Left colon (tissue), 2 donors: ENCODE measurements around the gene SYT1. TPM values are rescaled to one million over a fixed set of nuclear protein-coding genes. Genes with fewer than 3 reads are reported as not detected.
"Not testable (repeated sequence)": the region's sequence is repeated elsewhere in the genome, so short reads cannot be mapped to it uniquely, and the experiment has no call there.

Source experiments
- ATAC-seq: fragments of 200-7000 bp; cut with Tn5 transposase; one replicate; pipeline ENCODE4 v1.9.1; 2020; ENCODE audit warnings: mild to moderate bottlenecking, moderate library complexity
- DNase-seq, 2 donors: peaks; one replicate each; pipeline ENCODE4 v3.0.0-alpha.2; 2020
- intact Hi-C, 2 donors: fragments of 100-400 bp; cut with DNase I in 1 of 2; cut with micrococcal nuclease in 1 of 2; formaldehyde crosslinking; loops; one replicate each; pipeline versions ENCODE4 v1.11.2 to v1.14.0; 2022; cut with DNase I, micrococcal nuclease
- total RNA-seq, 2 donors: library from RNA; stranded (reverse); fragmentation: NEBNext Ultra II Directional; extraction: Animal tissue kit (Norgen Biotek cat#: 25700); gene quantifications; one replicate each; pipeline ENCODE4 v1.2.1, GENCODE V29; 2021
- donor health status: DM: no; HTN: no; CAD: no.
- donor health status: DM: yes; HTN: yes; CAD: no.

SYT1 gene
- total RNA-seq, 2 donors from 2014 or later, result 0.92 to 1.5 TPM

- ATAC-seq, result no peak
- no peak for DNase-seq
- intact Hi-C loops, result no loop called here
Measured at GRCh38 chr12:79426121-79426520, 561.5 kb downstream of the SYT1 start.

- DNase-seq, intact Hi-C loops, ATAC-seq: not testable (repeated sequence)
Measured at GRCh38 chr12:79426744-79427143, 562.2 kb downstream of the SYT1 start.

- DNase-seq, result no peak
- no peak for ATAC-seq
- intact Hi-C loops, result no loop called here
Measured at GRCh38 chr12:79433465-79434072, 569.0 kb downstream of the SYT1 start.

- intact Hi-C loops, result no loop called here
- DNase-seq, result no peak
- ATAC-seq, result no peak
Measured at GRCh38 chr12:79434561-79434960, 570.0 kb downstream of the SYT1 start.

- intact Hi-C loops, result no loop called here
- no peak for DNase-seq
- no peak for ATAC-seq
Measured at GRCh38 chr12:79435742-79436141, 571.2 kb downstream of the SYT1 start.

GRCh38 chr12:79438480-79439174, 574.1 kb downstream of the SYT1 start:
- intact Hi-C loops, result no loop called here
- DNase-seq, result no peak
- ATAC-seq, result no peak

GRCh38 chr12:79439175-79439825, 574.7 kb downstream of the SYT1 start:
- DNase-seq, result no peak
- ATAC-seq, result peak; percentile 37
- intact Hi-C loops, result no loop called here

GRCh38 chr12:79441534-79441933, 577.0 kb downstream of the SYT1 start:
- no peak for ATAC-seq
- DNase-seq, result no peak
- intact Hi-C loops, result no loop called here

GRCh38 chr12:79442396-79442795, 577.8 kb downstream of the SYT1 start:
- ATAC-seq (no peak), DNase-seq (no peak)
- intact Hi-C loops, result no loop called here

GRCh38 chr12:79444089-79444488, 579.5 kb downstream of the SYT1 start:
- DNase-seq, result no peak
- ATAC-seq, result no peak
- intact Hi-C loops, result no loop called here

- intact Hi-C loops, result no loop called here
- DNase-seq (no peak), ATAC-seq (peak; percentile 37)
Measured at GRCh38 chr12:79448816-79449215, 584.2 kb downstream of the SYT1 start.

- DNase-seq (no peak), ATAC-seq (no peak)
- intact Hi-C loops, result no loop called here
Measured at GRCh38 chr12:79451365-79451764, 586.8 kb downstream of the SYT1 start.

- peak; percentile 6 to 46 for DNase-seq
- ATAC-seq, result no peak
- intact Hi-C loops, result no loop called here
Measured at GRCh38 chr12:79451978-79452377, 587.4 kb downstream of the SYT1 start.

GRCh38 chr12:79452906-79453305, 588.3 kb downstream of the SYT1 start:
- ATAC-seq (no peak), DNase-seq (no peak)
- intact Hi-C loops, result no loop called here

GRCh38 chr12:79453820-79454219, 589.2 kb downstream of the SYT1 start:
- DNase-seq (no peak), ATAC-seq (no peak)
- intact Hi-C loops, result no loop called here

GRCh38 chr12:79454338-79454843, 589.8 kb downstream of the SYT1 start:
- intact Hi-C loops, result no loop called here
- ATAC-seq (peak; percentile 36), DNase-seq (no peak)

GRCh38 chr12:79455286-79455685, 590.7 kb downstream of the SYT1 start:
- DNase-seq (no peak), ATAC-seq (peak; percentile 39)
- intact Hi-C loops, result no loop called here

GRCh38 chr12:79482323-79482722, 617.7 kb downstream of the SYT1 start:
- no peak for ATAC-seq
- no peak for DNase-seq
- intact Hi-C loops, result no loop called here

- intact Hi-C loops, result no loop called here
- DNase-seq (no peak), ATAC-seq (no peak)
Measured at GRCh38 chr12:79482921-79483320, 618.3 kb downstream of the SYT1 start.

GRCh38 chr12:79486154-79486553, 621.6 kb downstream of the SYT1 start:
- intact Hi-C loops, result no loop called here
- DNase-seq, result no peak
- no peak for ATAC-seq
